BLaER1 treated with 17β-estradiol and CSF1 and Interleukin-3, amounts not matched to agents 10 nM and 100 nM (cell line): ENCODE data around the gene DCAF6.
A peak's percentile ranks its signal among the peaks of the same experiment; 100 is the strongest.

Source experiments
- H3K27ac ChIP-seq, 11 experiments: shearing (Covaris generic); formaldehyde crosslinking; 2 replicates each; pipeline ENCODE4 v1.8.1; 2022
- H3K27me3 ChIP-seq, 11 experiments: shearing (Covaris generic); formaldehyde crosslinking; 2 replicates each; pipeline ENCODE4 v1.8.1; 2022
- H3K36me3 ChIP-seq, 11 experiments: shearing (Covaris generic); formaldehyde crosslinking; 2 replicates each; pipeline ENCODE4 v1.8.1; 2022
- H3K4me1 ChIP-seq, 10 experiments: shearing (Covaris generic); formaldehyde crosslinking; 2 replicates each; pipeline ENCODE4 v1.8.1; 2022
- H3K4me2 ChIP-seq, 11 experiments: shearing (Covaris generic); formaldehyde crosslinking; 2 replicates each; pipeline ENCODE4 v1.8.1; 2022
- H3K4me3 ChIP-seq, 10 experiments: shearing (Covaris generic); formaldehyde crosslinking; 2 replicates each; pipeline ENCODE4 v1.8.1; 2022
- H3K9ac ChIP-seq, 11 experiments: shearing (Covaris generic); formaldehyde crosslinking; 2 replicates each; pipeline ENCODE4 v1.8.1; 2022
- H3K9me3 ChIP-seq, 11 experiments: shearing (Covaris generic); formaldehyde crosslinking; replicated peaks in 1 of 11; 2 replicates each; pipeline ENCODE4 v1.8.1; 2022
- H4K20me1 ChIP-seq, 11 experiments: shearing (Covaris generic); formaldehyde crosslinking; 2 replicates each; pipeline ENCODE4 v1.8.1; 2022
- Cebpa-rat ChIP-seq, 11 experiments: shearing (Covaris generic); IDR thresholded peaks; 2 replicates each; pipeline ENCODE4 v1.8.1; 2022

Gene DCAF6

GRCh38 chr1:168069384-168069783 is 132.9 kb downstream of the DCAF6 start:
- H3K9me3 ChIP-seq: no peaks in the 10 kb centered on the region
- H3K4me1 ChIP-seq: no peaks in the 10 kb centered on the region
- H4K20me1 ChIP-seq: no peaks in the 10 kb centered on the region
- no peak overlapping the region for H3K4me2 ChIP-seq
- H3K4me3 ChIP-seq: no peak overlapping the region
- H3K36me3 ChIP-seq: peaks cover 66 to 98% (median 88%) of the 10 kb centered on the region in 11 experiments
- H3K9ac ChIP-seq: no peak overlapping the region
- no peak for TF ChIP-seq Cebpa-rat (IDR thresholded peaks at IDR 0.05)
- H3K27me3 ChIP-seq: no peaks in the 10 kb centered on the region
- H3K27ac ChIP-seq: no peak overlapping the region

GRCh38 chr1:168079761-168080160 is 143.3 kb downstream of the DCAF6 start:
- Histone ChIP-seq H3K36me3 (peaks cover 25 to 45% (median 33%) of the 10 kb centered on the region in 11 experiments; a peak in 21 of 22 replicates), H3K9ac (no peak overlapping the region), H3K4me3 (no peak overlapping the region), H3K4me1 (peaks cover 0 to 23% (median 0%) of the 10 kb centered on the region in 10 experiments; a peak in 8 of 20 replicates), H3K27ac (no peak overlapping the region), H3K4me2 (no peak overlapping the region), H3K27me3 (no peaks in the 10 kb centered on the region), H3K9me3 (no peaks in the 10 kb centered on the region), H4K20me1 (no peaks in the 10 kb centered on the region; a peak in 1 of 22 replicates)
- TF ChIP-seq Cebpa-rat (IDR thresholded peaks at IDR 0.05): no peak

- peaks cover 9 to 28% (median 16%) of the 10 kb centered on the region in 11 experiments; a peak in 21 of 22 replicates for H3K36me3 ChIP-seq
- no peak for TF ChIP-seq Cebpa-rat (IDR thresholded peaks at IDR 0.05)
Observed at GRCh38 chr1:168081373-168082007, 145.0 kb downstream of the DCAF6 start.

GRCh38 chr1:168082008-168082876 is 145.8 kb downstream of the DCAF6 start:
- Histone ChIP-seq H3K4me2 (peak overlapping the region in 2 of 11 experiments; percentile 26 to 34; a peak in 1 of 22 replicates), H4K20me1 (no peaks in the 10 kb centered on the region; a peak in 2 of 22 replicates), H3K36me3 (peaks cover 2 to 20% (median 9%) of the 10 kb centered on the region in 11 experiments; a peak in 16 of 22 replicates), H3K27me3 (no peaks in the 10 kb centered on the region), H3K9me3 (no peaks in the 10 kb centered on the region), H3K4me3 (no peak overlapping the region), H3K27ac (peak overlapping the region in 2 of 11 experiments; percentile 41 to 54; a peak in 4 of 22 replicates), H3K9ac (no peak overlapping the region), H3K4me1 (peaks cover 0 to 23% (median 0%) of the 10 kb centered on the region in 10 experiments; a peak in 8 of 20 replicates)
- TF ChIP-seq Cebpa-rat (IDR thresholded peaks at IDR 0.05): no peak

More at GRCh38 chr1:168081373-168082007, 145.0 kb downstream of the DCAF6 start:
- Histone ChIP-seq H3K9ac (no peak overlapping the region), H3K4me1 (peaks cover 0 to 23% (median 0%) of the 10 kb centered on the region in 10 experiments; a peak in 8 of 20 replicates), H3K27ac (peak overlapping the region in 2 of 11 experiments; percentile 41 to 54; a peak in 4 of 22 replicates), H4K20me1 (no peaks in the 10 kb centered on the region; a peak in 2 of 22 replicates), H3K4me2 (peak overlapping the region in 2 of 11 experiments; percentile 34 to 39; a peak in 5 of 22 replicates), H3K4me3 (no peak overlapping the region), H3K9me3 (no peaks in the 10 kb centered on the region), H3K27me3 (no peaks in the 10 kb centered on the region)

GRCh38 chr1:168083456-168084325 is 147.2 kb downstream of the DCAF6 start:
- Histone ChIP-seq H3K27me3 (no peaks in the 10 kb centered on the region), H3K4me2 (no peak overlapping the region), H3K27ac (no peak overlapping the region), H3K4me1 (peaks cover 0 to 23% (median 0%) of the 10 kb centered on the region in 10 experiments; a peak in 8 of 20 replicates), H3K9ac (no peak overlapping the region), H4K20me1 (no peaks in the 10 kb centered on the region; a peak in 2 of 22 replicates), H3K9me3 (no peaks in the 10 kb centered on the region), H3K4me3 (no peak overlapping the region), H3K36me3 (peaks cover 0 to 6% (median 0%) of the 10 kb centered on the region in 11 experiments; a peak in 1 of 22 replicates)
- no peak for TF ChIP-seq Cebpa-rat (IDR thresholded peaks at IDR 0.05)

- Histone ChIP-seq H3K27me3 (no peaks in the 10 kb centered on the region), H4K20me1 (no peaks in the 10 kb centered on the region; a peak in 2 of 22 replicates), H3K9me3 (no peaks in the 10 kb centered on the region), H3K4me3 (no peak overlapping the region), H3K4me1 (peaks cover 0 to 23% (median 0%) of the 10 kb centered on the region in 10 experiments; a peak in 8 of 20 replicates), H3K27ac (peak overlapping the region in 1 of 11 experiments; percentile 32; a peak in 1 of 22 replicates), H3K4me2 (no peak overlapping the region), H3K36me3 (no peaks in the 10 kb centered on the region), H3K9ac (no peak overlapping the region)
- TF ChIP-seq Cebpa-rat (IDR thresholded peaks at IDR 0.05): no peak
Observed at GRCh38 chr1:168084396-168085231, 148.1 kb downstream of the DCAF6 start.

GRCh38 chr1:168085401-168085872 is 149.0 kb downstream of the DCAF6 start:
- H3K9ac ChIP-seq: no peak overlapping the region
- H3K27me3 ChIP-seq: no peaks in the 10 kb centered on the region
- H3K27ac ChIP-seq: peak overlapping the region in 1 of 11 experiments; percentile 32; a peak in 1 of 22 replicates
- no peak for TF ChIP-seq Cebpa-rat (IDR thresholded peaks at IDR 0.05)
- H3K4me1 ChIP-seq: peaks cover 0 to 18% (median 0%) of the 10 kb centered on the region in 10 experiments; a peak in 8 of 20 replicates
- H4K20me1 ChIP-seq: no peaks in the 10 kb centered on the region; a peak in 2 of 22 replicates
- H3K4me2 ChIP-seq: no peak overlapping the region
- H3K9me3 ChIP-seq: no peaks in the 10 kb centered on the region
- no peak overlapping the region for H3K4me3 ChIP-seq
- H3K36me3 ChIP-seq: no peaks in the 10 kb centered on the region
